HepG2 (cell line): ENCODE results near the gene TXNDC2. TPM values are rescaled to one million over a fixed set of nuclear protein-coding genes. Genes with fewer than 3 reads are reported as not detected.

Experiments used
- ATAC-seq: fragments of 200-7000 bp; cut with Tn5 transposase; 3 replicates; pipeline ENCODE4 v1.9.1; 2020; ENCODE audit warnings: mild to moderate bottlenecking, moderate library complexity
- BruUV-seq: library from RNA; stranded (reverse); fragments of 400-500 nt; replicated peaks from 2 replicates; lab custom pipeline; 2021; lab: Mats Ljungman, UMichigan
- CTCF ChIA-PET: fragments of 300-600 bp; formaldehyde crosslinking; extraction: SDS; loops from one replicate; lab custom pipeline; 2021; ENCODE audit warnings: low total read pairs, inconsistent platforms, low intra/inter-chr PET ratio; lab: Yijun Ruan, JAX
- POLR2A ChIA-PET: fragments of 350-600 bp; sonication (Branson Sonifier 250); formaldehyde crosslinking; loops from one replicate; lab custom pipeline; 2020; ENCODE audit warnings: antibody characterized with exemption, inconsistent platforms; lab: Yijun Ruan, JAX
- DNase-seq: peaks from one replicate; pipeline ENCODE4 v3.0.0-alpha.2; 2015; ENCODE audit warnings: low spot score
- FAIRE-seq: peaks from 3 replicates; lab custom pipeline; 2011; peaks lifted over from hg19 to GRCh38; lab: Jason Lieb, UNC
- H2AFZ ChIP-seq: one replicate; pipeline ENCODE4 v1.6.1; 2011; ENCODE audit warnings: low read length, inconsistent platforms
- H3K27ac ChIP-seq: fragments of 300-600 bp; 3 replicates; pipeline ENCODE4 v1.8.0; 2011; ENCODE audit warnings: mixed run types, mild to moderate bottlenecking, mixed read lengths, low read length, inconsistent platforms; ENCODE audit not compliant: insufficient read depth; ENCODE audit errors: extremely low read length
- H3K27me3 ChIP-seq, 2 experiments: fragments of 200-600 bp in 1 of 2; 2 replicates in 1 of 2; 3 replicates in 1 of 2; pipeline versions ENCODE4 v1.6.0 to v1.8.0; 2011; ENCODE audit warnings: low read length in 2 of 2, mild to moderate bottlenecking in 2 of 2, moderate library complexity in 2 of 2, inconsistent platforms in 1 of 2; ENCODE audit not compliant: insufficient read depth in 2 of 2, control insufficient read depth in 1 of 2
- H3K36me3 ChIP-seq, 2 experiments: fragments of 200-600 bp in 1 of 2; replicated peaks in 1 of 2; 2 replicates in 1 of 2; 3 replicates in 1 of 2; pipeline versions ENCODE4 v1.5.1 to v1.8.0; 2011; ENCODE audit warnings: low read length in 2 of 2, inconsistent platforms in 1 of 2; ENCODE audit not compliant: insufficient read depth in 2 of 2, control insufficient read depth in 1 of 2
- H3K4me1 ChIP-seq: 2 replicates; pipeline ENCODE4 v1.5.1; 2012; ENCODE audit warnings: low read length, inconsistent platforms; ENCODE audit not compliant: insufficient read depth
- H3K4me2 ChIP-seq: 2 replicates; pipeline ENCODE4 v1.6.0; 2011; ENCODE audit warnings: low read depth, low read length, inconsistent platforms
- H3K4me3 ChIP-seq, 3 experiments: fragments of 200-600 bp in 1 of 3; sonication (generic), shearing (Covaris generic) in 1 of 3; replicated peaks in 1 of 3; 2 replicates each; pipeline ENCODE4 v1.5.1; 2011 to 2016; ENCODE audit warnings: low read length in 3 of 3, inconsistent platforms in 2 of 3, low read depth in 2 of 3, mild to moderate bottlenecking in 2 of 3, control low read depth in 1 of 3, mixed read lengths in 1 of 3; ENCODE audit not compliant: insufficient read depth in 1 of 3
- H3K79me2 ChIP-seq: one replicate; pipeline ENCODE4 v1.6.1; 2011; ENCODE audit warnings: low read length, inconsistent platforms; ENCODE audit not compliant: insufficient read depth
- H3K9ac ChIP-seq: 2 replicates; pipeline ENCODE4 v1.6.0; 2011; ENCODE audit warnings: mild to moderate bottlenecking, low read depth, low read length, inconsistent platforms; ENCODE audit not compliant: insufficient read depth
- H3K9me3 ChIP-seq: 2 replicates; pipeline ENCODE4 v1.5.1; 2012; ENCODE audit warnings: mild to moderate bottlenecking, low read length
- H4K20me1 ChIP-seq: 2 replicates; pipeline ENCODE4 v1.6.0; 2011; ENCODE audit warnings: inconsistent platforms, mild to moderate bottlenecking, low read length, moderate library complexity; ENCODE audit not compliant: insufficient read depth
- BCL6 ChIP-seq: IDR thresholded peaks from 2 replicates; pipeline ENCODE4 v1.6.1; 2016; ENCODE audit warnings: missing genetic modification reagents, missing compliant biosample characterization
- MEIS2 ChIP-seq: sonication (generic); formaldehyde crosslinking; IDR thresholded peaks from 2 replicates; pipeline ENCODE4 v1.9.0; 2021; ENCODE audit warnings: mild to moderate bottlenecking, missing genetic modification reagents
- POLR2AphosphoS5 ChIP-seq: IDR thresholded peaks from 2 replicates; pipeline ENCODE4 v1.6.1; 2012; ENCODE audit warnings: low read depth, low read length
- PRPF4 ChIP-seq: fragments of 200-400 bp; formaldehyde crosslinking; IDR thresholded peaks from 2 replicates; pipeline ENCODE4 v1.6.1; 2016; ENCODE audit warnings: low read length, low read depth; ENCODE audit not compliant: poor library complexity, severe bottlenecking
- SMARCC2 ChIP-seq: fragments of 450-650 bp; IDR thresholded peaks from 2 replicates; pipeline ENCODE4 v1.6.1; 2017; ENCODE audit warnings: antibody characterized with exemption, mild to moderate bottlenecking
- ZNF232 ChIP-seq: sonication (generic); formaldehyde crosslinking; IDR thresholded peaks from 2 replicates; pipeline ENCODE4 v1.4.0; 2020; ENCODE audit warnings: missing genetic modification reagents, borderline replicate concordance
- WGBS: methylation state at CpG from one replicate; pipeline ENCODE4 v1.1.6; 2017; ENCODE audit warnings: low lambda C conversion rate; 5-methylcytosine and 5-hydroxymethylcytosine counted together
- in situ Hi-C: cut with HindIII; loops from 2 replicates; pipeline ENCODE4 v1.10.0; 2017; ENCODE audit warnings: low pct_unique_long_range_greater_than_20kb; ENCODE audit not compliant: extremely low pct_ligation_motif_present
- intact Hi-C: fragments of 100-400 bp; cut with micrococcal nuclease; formaldehyde crosslinking; loops from one replicate; pipeline ENCODE4 v1.10.0; 2022; ENCODE audit not compliant: unreplicated experiment
- polyA plus RNA-seq, 8 experiments: library from polyadenylated mRNA; depleted of rRNA in 3 of 8; stranded (reverse) in 7 of 8; unstranded in 1 of 8; fragments of >200 nt; fragmentation: Illumina TruSeq in 4 of 8; extraction: Trizol in 4 of 8; gene quantifications; 2 replicates each; pipeline versions ENCODE4 v1.2.1 to v1.2.3, GENCODE V29; 2011 to 2016; ENCODE audit warnings: low read depth in 4 of 8, missing spikeins in 1 of 8, mixed read lengths in 1 of 8; ENCODE audit not compliant: insufficient read depth in 1 of 8
- total RNA-seq, 5 experiments: library from RNA; depleted of rRNA; stranded (reverse); fragments of >200 nt; fragmentation: Illumina TruSeq; extraction: Trizol; gene quantifications; 2 replicates each; pipeline ENCODE4 v1.2.3, GENCODE V29; 2016; ENCODE audit warnings: low read depth in 1 of 5
- TF ChIP-seq, protein P1 (sequence below): sonication (generic); formaldehyde crosslinking; IDR thresholded peaks from 2 replicates; pipeline ENCODE4 v1.4.0; 2020; ENCODE audit warnings: missing genetic modification reagents, borderline replicate concordance
- TF ChIP-seq, protein P2 (sequence below): sonication (generic); formaldehyde crosslinking; IDR thresholded peaks from 2 replicates; pipeline ENCODE4 v1.5.0; 2020; ENCODE audit warnings: missing genetic modification reagents

TXNDC2 gene
- total and polyA plus RNA-seq, 2 of the 13 experiments (the other 11 are each of a cell fraction or from before 2014, with no cell fraction given): not detected

DNA sequence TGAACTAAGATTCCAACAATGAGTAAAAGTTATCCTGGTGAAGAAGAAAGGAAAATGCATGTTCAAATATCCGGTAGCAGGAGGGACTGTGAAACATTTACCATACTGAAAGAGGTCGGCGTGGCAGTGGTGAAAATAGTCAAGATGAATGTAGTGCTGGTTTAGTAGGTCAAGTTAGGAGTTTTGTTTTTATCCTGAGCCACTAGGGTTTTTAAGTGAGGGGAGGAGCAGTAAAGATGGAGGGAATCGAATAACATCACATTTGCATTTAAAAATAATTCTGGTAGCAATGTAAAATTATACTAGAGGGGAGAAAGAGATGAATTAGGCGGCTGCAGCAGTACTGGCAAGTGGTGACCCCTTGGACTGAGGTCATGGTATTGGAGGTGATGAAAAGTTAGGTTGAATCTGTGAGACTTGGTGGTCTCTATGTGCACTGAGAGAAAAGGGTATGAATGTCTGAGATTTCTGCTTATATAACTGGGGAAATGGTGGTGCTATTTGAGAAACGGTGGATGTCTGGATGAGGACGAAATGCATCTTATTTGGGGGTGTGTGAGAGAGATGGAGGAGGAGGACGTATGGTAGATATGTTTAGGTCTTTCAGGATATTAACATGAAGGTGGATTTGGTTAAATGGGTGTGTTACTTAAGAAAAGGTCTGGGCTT, 33.9 kb downstream of the TXNDC2 start:
- ChIA-PET POLR2A (no interaction called here), CTCF (no interaction called here)
- 0 out of 5 replicates have a peak, but pooled peaks cover 0 to 2% of the 10 kb centered on the region in 2 experiments for H3K36me3 ChIP-seq
- peak overlapping the region; percentile 44; the same call in 1 of the 2 replicates for H3K4me2 ChIP-seq
- no peaks in the 10 kb centered on the region for H3K9me3 ChIP-seq
- no TSS peak for BruUV-seq
- no peak for ATAC-seq
- DNase-seq: no peak
- peaks cover 100% of the 10 kb centered on the region for H3K79me2 ChIP-seq
- in situ Hi-C loops (loop anchor here (10.0 kb wide), 1 partner anchor 115 kb away; no protein-coding TSS in a partner anchor), intact Hi-C loops (loop anchor here (5.0 kb wide), 1 partner anchor 112 kb away; no protein-coding TSS in a partner anchor)
- H4K20me1 ChIP-seq: peaks cover 99% of the 10 kb centered on the region
- no peak overlapping the region for H2AFZ ChIP-seq
- H3K27ac ChIP-seq: peak overlapping the region; percentile 20
- no peak for TF ChIP-seq BCL6 (CRISPR knock-in tag)
- TF ChIP-seq ZNF232 (CRISPR knock-in tag): no peak
- TF ChIP-seq, protein P1, sequence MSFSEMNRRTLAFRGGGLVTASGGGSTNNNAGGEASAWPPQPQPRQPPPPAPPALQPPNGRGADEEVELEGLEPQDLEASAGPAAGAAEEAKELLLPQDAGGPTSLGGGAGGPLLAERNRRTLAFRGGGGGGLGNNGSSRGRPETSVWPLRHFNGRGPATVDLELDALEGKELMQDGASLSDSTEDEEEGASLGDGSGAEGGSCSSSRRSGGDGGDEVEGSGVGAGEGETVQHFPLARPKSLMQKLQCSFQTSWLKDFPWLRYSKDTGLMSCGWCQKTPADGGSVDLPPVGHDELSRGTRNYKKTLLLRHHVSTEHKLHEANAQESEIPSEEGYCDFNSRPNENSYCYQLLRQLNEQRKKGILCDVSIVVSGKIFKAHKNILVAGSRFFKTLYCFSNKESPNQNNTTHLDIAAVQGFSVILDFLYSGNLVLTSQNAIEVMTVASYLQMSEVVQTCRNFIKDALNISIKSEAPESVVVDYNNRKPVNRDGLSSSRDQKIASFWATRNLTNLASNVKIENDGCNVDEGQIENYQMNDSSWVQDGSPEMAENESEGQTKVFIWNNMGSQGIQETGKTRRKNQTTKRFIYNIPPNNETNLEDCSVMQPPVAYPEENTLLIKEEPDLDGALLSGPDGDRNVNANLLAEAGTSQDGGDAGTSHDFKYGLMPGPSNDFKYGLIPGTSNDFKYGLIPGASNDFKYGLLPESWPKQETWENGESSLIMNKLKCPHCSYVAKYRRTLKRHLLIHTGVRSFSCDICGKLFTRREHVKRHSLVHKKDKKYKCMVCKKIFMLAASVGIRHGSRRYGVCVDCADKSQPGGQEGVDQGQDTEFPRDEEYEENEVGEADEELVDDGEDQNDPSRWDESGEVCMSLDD (CRISPR knock-in tag): no peak
- TF ChIP-seq MEIS2 (CRISPR knock-in tag): no peak
- no peak for TF ChIP-seq POLR2AphosphoS5
- no peak for TF ChIP-seq PRPF4
- TF ChIP-seq, protein P2, sequence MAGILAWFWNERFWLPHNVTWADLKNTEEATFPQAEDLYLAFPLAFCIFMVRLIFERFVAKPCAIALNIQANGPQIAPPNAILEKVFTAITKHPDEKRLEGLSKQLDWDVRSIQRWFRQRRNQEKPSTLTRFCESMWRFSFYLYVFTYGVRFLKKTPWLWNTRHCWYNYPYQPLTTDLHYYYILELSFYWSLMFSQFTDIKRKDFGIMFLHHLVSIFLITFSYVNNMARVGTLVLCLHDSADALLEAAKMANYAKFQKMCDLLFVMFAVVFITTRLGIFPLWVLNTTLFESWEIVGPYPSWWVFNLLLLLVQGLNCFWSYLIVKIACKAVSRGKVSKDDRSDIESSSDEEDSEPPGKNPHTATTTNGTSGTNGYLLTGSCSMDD: no peak
- no peak for TF ChIP-seq SMARCC2
- FAIRE-seq: no peak
- H3K9ac ChIP-seq: no peak overlapping the region
- no peak overlapping the region; a peak in 1 of 6 replicates for H3K4me3 ChIP-seq
- H3K4me1 ChIP-seq: peaks cover 75% of the 10 kb centered on the region
- WGBS: 77% methylated on average over 8 of the region's 8 CpGs
- no peaks in the 10 kb centered on the region; a peak in 1 of 5 replicates for H3K27me3 ChIP-seq
